DMS 273 treated with DMSO at 0.1 percent for 48 hours (cell line): ENCODE data around the gene CLEC16A.

Experiments used
- DNase-seq: peaks from one replicate; lab custom pipeline; 2025; lab: John Stamatoyannopoulos, UW

CLEC16A gene

DNA sequence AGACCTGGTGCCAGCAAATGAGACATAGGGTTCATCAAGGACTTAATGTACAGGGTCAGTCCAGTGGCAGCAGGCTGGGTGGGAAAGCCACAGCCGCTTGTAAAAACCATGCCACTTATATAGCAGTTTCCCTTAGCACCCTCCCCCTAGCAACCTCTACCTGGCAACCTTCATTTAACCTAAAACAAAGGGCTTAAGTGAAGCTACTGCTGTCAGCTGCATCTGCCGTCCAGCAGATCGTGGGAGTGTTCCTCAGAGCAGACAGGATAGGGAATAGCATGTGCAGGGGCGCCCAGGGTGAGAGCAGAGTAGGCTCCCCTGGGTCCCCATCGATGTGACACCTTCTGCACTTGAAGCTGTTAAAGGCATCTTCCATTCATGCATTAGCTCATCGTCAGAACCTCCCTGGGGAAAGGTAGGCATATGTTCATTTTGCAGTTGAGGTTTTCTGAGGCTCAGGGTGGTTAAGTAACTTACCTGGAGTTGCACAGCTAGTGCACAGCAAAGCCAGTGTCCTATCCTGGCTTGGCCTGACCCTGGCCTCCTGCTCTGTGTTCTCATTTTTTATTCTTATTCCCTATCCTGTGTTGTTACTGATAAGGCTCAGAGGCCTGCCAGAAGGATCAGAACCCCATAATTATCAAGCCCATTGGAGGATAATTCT is 199.1 kb downstream of the CLEC16A start:
- DNase-seq, result no peak

DNA sequence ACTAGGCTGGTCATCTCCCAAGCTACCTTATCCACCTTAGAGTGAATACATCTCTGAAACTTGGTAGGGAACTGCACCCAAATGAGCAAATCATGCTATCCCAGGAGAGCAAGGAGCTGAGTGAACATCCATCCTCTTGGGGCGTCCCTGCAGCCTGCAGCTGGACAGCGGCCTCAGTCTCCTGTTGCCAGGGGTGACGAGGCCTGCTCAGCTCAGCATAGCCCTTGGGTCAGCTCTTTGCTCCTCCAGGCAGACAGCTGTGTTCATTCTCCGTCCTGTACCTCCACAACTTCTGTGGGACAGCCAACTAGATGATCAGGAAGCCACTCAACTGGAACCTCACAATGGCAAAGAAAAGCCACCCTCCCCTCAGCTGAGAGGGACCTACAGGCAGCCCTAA is 199.8 kb downstream of the CLEC16A start:
- DNase-seq, result no peak

DNA sequence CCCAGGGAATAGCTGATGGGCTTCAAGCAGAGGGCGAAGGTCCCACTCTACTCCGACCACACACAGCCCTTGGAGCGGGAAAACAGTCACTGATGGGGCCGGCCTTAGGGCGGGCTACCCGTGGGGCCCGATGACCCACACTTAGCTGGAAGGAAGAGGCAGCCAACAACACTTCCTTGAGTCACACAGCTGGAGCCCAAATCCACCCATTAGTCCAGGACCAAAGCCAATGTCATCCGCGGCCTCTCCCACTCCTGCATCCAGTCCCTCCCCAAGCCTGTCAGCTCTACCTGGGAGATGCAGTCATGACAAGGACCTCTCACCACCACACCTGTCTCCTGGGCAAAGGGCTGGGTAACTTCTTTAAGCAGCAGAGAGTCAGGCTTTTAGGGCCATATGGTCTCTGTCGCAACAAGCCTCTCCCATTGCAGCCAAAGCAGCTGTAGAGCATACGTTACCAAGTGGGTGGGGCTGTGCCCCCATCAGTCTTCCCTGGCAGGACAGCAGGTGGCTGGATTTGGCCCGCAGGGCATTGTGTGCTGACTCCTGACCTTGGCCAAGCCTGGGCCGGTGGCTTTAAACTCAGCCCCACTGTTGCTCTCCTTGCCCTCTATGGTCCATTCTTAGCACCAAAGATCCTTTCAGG is 200.9 kb downstream of the CLEC16A start:
- peak; percentile 70 for DNase-seq

DNA sequence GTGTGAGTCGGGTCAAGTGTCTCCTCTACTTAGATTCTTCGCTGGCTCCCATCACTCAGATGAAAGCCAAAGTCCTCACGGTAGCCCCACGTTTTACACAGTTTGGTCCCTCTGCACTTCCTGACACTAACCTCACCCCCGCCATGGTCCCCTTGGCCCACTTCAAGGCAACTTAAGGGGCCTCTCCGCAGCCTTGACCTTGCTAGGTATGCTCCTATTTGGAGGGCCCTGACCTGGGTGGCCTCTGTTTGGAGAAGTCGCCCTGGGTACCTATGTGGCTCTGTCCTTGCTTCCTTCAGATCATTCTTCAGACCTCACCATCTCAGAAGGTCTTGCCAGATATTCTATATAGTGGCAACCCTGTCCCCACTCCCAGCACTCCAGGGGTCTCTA is 201.5 kb downstream of the CLEC16A start:
- DNase-seq, result no peak

DNA sequence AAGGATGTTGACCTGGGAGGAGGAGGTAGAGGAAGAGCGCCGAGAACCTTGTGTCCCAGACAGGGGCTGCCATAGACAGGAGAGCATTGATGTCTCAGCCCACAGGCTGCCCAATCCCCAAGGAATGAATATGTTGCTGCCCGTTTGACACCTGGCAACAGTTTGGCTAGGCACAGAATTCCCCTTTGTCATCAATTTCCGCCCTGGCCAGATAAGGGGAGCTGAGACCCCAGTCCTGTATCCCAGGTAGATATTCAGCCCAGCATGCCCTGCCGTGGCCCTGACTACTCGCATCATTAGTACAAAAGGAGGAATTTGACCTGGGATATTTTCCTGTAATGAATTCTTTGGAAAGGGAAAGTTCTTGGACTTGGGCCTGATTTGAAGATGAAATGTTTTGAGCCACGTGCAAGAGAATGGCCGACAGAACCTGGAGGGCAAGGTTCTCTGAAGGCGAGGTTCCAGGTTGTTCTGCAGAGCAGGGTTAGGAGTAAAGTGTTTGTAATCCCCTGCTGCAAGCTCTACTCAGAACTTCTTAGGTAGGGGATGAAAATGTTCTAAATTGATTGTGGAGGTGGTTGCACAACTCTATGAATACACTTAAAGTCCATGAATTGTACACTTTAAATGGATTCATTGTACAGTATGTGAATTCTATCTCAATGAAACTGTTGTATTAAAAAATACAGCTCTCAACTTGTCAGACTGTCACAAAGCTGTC is 202.8 kb downstream of the CLEC16A start:
- no peak for DNase-seq

DNA sequence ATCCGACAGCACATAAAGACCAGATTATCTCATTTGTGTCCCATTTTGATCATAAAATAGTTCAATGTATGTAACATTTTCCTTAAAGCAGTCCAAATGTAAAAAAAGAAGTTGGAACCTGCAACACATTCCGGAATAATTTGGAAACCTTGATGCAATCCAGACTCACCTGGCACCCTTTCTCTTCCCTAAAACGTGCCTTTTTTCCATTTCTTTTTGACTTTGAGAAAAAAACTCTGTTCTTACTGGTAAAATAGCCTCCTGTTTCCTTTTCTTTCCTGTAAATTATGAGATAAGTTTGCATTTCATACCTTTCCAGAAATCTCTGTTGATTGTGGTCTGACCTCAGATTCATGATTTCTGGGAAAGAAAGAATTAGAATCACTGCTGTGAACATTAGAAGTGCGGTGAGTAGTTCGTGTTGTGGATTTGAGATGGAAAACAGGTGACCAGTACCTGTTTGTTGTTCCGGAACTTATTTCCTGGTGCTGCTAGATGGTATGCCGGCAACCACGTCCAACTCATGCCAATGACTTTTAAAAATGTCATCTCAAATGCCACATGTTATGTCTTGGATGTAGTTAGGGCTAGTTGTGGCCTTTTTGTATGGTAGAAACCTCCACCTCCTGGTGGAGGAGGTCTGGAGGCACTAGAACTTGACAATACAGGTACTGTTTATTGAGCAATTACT is 203.5 kb downstream of the CLEC16A start:
- no peak for DNase-seq

DNA sequence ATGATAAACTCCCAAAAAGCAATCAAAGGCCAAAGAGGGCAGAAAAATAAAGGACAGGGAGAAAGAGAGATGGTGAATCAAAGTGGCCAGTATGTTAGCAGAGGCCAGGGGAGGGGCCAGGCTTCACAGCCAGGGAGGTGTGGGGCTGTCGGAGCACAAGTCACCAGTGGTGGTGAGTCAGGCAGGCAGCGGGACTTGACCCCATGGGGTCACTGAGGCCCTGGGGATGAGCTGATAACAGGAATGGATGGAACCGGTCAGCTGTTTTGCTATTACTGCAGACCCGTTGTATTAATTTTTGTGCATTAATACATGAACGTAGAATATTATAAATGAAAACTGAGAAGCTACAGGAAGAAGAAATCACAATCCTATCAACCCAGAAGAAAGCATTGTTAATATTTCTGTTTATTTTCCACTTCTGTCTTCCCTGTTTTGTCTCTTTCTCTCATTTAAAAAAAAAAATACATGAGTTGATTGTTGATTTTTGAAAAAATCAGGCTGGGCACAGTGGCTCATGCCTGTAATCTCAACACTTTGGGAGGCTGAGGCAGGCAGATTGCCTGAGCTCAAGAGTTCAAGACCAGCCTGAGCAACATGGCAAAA is 204.8 kb downstream of the CLEC16A start:
- DNase-seq, result no peak

DNA sequence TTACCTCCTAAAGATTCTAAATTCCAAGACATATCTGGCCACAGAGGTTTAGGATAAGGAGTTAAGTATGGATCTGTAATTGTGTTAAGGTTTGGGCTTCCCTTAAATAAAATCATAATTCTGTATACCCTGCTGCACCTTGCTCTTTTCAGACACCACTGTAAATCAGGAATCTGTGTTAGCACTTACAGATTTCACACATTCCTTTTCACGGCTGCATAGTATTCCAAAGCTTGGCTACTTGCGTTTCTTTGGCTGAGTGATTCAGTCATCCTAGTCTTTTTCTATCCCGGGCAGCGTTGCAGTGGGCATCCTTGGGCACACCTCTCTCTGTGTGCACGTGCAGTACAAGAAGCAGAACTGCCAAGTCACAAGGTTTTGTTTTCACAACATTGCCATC is 205.8 kb downstream of the CLEC16A start:
- DNase-seq, result no peak

DNA sequence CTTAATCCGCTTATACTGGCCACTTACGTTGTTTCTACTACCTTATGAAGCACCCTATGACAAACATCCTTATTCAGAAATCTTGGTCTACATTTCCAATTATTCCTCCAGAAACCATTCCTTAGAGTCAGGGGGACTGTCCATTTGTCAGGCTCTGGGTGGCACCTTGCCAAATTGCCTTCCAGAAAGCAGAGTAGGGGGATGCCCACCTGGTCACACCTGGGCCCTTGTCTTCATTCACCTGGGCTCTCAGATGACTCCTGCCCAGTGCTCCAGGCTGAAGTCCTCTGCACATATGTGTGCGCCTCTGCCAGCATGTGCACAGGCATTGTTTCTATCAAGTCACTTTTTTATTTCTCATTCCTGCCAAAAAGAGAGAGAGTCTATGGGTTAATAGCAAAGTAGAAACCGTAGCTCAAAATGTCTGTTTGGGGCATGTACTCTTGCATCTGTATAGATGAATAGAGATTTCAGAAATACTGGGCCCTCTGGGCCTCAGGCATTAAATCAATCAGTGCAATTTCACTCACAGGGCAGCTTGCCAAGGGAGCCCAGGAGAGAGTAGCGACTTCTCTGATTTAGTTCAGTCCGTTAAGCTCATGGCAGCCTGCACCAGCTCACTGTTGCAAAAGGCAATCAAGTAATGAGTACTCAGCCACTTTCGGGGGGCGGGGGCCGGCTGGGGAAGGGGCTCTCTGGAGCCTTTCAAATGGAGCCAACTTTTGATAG is 207.0 kb downstream of the CLEC16A start:
- peak; percentile 30 for DNase-seq

DNA sequence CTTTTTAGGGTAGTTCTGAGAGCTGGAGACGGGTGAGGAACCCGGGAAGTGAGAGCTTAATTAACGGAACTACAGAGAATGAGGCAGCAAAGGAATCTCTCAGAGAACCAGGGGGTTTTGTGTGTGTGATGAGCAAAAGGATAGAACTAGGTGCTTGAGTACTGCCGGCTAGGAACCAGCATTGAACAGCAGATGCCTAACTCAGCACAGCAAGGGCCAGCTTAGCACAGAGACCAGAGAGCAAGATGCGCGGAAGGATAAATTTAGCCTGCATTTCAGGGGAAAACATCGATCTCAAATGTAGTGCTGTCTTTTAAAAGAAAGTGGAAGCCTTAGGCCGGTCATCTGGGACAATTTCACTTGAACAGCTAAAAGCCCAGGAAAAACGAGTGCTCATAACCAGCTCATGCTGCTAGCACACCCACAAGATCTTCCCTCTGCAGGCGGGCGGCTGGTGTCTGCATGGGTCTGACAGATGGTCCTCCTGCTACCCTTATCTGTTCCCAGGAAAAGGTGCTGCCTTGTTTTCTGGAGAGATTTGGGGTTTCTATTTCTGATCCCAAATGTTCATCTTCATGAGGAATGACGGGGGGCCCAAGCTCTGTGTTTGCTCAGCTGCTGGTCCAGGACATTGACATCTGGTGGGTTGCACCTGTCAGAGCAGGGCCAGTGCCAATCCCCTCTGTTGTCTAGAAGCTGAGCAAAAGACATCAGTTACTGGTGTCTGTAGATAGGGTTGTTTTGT is 207.7 kb downstream of the CLEC16A start:
- DNase-seq, result peak; percentile 92

DNA sequence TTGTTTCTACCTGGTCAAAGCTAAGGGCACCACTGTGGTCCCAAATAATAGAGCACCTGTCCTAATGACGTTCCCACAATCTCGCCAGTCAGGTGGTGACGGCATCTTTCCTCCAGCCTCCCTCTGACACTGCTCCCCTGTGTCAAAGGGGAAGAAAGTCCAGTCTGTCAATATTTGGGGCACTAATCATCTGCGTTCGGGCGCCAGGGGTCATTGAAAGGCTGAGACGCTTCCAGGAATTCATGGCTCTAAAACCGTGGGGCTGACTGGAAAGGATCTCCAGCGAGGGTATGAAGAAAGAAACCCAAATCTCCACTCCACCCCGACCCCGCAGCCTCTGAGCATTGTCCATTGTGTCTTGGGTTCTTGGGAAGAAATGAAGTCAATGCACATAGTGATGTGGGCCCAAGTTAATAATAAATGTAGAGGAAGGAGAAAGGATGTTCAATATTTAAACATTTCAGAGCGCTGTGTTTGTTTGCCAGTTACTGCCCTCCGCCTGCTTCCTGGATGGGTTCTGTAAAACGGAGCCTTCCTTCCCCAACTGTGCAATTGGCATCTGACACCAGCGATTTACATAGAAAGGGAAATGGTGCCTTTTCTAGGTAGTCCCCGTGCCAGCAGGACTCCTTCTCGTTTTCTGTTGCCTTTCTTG is 208.4 kb downstream of the CLEC16A start:
- no peak for DNase-seq

DNA sequence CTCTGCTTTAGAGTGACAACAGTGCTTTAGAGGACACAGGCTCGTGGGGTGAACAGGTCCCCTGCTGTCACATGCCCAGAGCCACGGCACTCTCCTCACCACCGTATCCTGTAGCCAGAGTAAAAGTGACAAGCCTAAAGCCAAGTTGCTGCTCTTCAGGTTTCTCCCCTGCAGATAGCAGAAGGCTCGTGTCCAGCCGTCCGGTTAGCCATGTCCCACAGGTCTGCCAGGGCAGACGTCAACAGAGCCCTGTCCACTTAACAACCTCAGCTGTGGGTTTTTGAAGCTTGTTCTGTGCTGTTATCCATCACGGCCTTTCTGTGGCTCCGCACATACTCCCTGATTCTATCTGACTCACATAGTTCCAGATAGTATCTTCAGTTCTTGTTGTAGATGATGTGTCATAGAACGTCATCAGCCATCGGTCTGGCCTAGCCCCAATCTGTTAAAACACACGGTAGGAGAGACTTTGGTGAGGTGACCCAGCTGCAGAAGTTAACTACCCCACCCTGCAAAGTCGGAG is 211.0 kb downstream of the CLEC16A start:
- no peak for DNase-seq

DNA sequence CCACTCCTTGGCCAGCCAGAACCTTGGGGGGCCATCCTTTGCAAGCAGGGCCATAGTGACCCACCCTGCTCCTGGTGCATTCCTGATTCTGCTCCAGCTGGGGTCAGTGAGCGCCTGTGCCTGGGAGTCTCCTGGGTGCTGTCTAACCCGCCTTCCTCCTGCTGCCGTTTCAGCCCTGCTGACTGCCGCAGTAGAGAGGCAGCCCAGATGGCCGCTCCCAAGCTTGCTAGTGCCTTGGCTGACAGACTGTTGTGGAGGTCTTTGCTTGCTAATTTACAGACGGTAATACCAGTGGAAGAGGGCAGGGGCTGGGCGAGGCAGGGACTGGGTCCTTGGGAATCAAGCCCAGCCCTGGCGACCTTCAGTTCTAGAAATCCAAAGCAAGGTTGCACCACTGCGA is 212.0 kb downstream of the CLEC16A start:
- DNase-seq, result peak; percentile 82

DNA sequence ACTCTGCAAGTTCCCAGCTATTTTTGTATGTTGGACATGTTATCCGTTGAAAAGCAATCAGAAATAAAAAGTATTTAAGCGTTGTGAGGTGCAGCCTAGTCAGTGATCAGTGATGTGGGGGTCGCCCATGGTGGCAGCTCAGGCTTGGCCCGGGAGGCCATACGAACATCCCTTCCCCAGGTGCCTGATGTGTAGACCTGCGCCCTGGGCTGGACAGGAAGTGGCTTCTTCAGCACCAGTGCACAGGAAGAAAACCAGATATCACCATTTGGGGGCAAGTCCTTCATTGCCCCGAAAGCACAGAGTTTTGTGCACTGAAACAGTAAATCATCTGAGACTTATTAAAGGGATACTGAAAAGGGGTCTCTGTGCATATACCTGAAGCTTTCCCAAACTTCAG is 212.8 kb downstream of the CLEC16A start:
- no peak for DNase-seq

DNA sequence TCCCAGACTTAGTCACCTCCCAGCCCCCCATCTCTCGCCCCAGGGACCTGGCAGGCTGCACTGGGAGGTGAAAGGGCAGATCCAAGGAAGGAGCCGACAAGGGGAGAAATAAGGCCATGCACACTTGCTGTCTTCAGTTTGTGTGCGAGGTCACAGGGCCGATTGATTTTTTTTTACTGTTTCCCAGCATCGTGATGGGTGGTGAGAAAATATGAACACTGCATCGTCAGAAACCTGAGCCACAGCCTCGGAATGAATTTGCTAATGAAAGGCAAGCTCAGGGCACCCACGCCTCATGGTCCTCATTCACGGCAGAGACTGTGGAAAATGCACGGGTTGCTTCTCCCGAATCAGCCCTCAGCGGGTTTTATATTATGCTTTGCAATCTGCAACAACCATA is 213.7 kb downstream of the CLEC16A start:
- DNase-seq, result no peak

DNA sequence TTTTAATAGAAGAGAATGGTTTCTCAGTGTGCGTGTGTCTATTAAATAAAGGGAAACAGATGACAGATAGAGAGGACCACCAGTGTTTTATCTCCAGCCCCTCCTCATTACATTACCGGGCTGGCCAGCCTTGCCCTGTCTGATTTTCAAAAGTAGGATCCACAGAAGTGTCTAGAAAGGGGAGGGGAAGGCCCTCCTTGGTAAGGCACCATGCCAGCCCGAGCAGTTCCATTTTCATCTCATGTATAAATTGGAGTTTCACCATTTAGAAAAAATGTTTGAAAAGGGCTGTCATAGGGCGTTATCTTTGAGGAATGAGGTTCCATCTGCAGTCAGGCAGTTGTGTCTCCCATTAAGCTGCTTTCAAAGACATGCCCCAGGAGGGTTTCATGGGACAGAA is 214.9 kb downstream of the CLEC16A start:
- no peak for DNase-seq

DNA sequence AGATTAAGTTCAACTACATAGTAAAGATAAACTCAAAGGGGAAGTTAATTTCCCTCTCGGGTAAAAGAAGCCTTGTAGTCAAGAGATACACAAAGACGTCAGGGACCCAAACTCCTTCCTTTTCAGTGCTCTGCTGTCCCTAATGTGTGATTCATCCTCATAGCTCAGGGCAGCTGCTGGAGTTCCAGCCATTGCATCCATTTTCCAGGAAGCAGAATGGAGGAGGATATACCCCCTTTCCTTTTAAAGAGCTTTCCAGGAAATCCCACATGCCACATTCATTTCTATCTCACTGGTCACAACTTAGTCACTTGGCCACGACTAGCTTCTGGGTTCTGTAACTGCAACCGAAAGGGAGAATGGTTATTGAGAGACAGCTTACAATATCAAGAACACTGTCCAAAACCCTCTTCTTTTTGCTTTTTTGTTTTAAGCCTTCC is 216.3 kb downstream of the CLEC16A start:
- DNase-seq, result no peak

DNA sequence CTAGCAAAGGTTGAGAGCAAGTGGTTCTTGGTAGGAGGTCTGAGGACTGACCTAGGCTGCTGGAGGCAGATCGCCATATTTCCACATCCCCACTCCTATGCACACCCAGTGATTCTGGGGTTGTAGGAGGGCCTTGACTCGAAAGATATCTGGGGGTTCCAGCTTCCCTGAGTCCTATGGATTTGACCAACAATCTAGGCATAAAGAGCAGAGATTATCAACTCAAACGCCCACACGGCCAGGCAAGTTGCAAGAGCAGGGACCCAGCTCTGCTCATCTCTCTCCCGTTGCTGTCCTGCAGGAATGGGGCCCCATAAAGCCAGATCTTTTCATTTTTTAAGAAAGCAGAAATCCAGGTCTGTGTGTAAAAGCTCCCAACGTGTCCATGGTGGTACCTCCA is 217.1 kb downstream of the CLEC16A start:
- DNase-seq, result no peak

DNA sequence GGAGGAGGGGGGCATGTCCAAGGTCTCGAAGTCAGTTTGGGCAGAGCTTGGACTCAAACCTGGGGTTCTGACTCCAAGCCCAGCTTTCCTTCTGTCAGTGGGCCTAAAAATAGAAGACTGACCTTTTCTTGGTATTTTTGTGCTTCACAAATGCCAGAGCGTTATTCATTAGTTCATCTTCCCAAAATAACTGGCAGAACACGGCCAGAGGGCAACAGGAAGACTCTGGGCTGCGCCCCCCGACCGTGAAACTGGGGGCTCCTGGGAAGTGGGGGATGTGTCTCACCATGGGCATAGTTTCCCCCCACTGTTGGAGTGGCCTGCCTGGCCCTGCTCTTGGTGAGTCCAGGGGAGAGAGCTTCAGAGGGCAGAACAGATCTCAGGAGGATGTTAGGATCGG is 217.6 kb downstream of the CLEC16A start:
- DNase-seq, result no peak

DNA sequence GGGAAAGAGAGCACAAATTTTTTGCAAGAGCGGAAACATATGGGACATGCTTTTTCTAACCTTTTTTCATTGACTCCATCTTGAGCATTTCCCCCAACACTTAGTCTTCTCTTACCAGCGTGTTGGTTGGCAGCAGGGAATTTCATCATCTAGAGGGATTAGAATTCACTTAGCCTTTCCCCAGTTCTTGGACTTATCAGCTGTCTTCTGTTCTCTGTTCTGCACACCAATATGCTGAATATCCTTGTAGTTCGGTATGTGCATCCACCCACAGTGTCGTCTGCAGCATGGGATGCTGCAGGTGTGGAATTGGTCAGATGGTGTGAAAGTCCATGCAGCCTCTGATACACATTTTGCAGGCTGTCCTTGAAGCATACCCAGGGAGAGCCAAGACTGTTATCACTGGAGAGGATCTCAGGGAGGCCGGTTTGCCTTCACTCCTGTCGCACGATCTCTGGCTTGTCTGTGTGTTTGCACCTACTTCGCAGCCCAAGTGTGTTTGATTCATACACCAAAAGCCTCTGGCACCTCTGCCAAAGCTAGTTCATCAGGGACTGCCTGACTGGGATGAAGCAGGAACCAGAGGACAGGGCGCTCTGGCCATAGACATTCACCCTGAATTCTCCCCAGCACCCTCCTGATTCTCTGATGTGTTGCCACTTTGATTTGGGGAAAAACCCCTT is 218.4 kb downstream of the CLEC16A start:
- no peak for DNase-seq
